Measurements from ENCODE around the gene PINK1. TPM values are rescaled to one million over a fixed set of nuclear protein-coding genes. Genes with fewer than 3 reads are reported as not detected.

The PINK1 gene
- 1.7 TPM for polyA plus RNA-seq (2012; ENCODE audit: missing spikeins)

- TF ChIP-seq POLR2AphosphoS5 (IDR thresholded peaks at IDR 0.05; ENCODE audit: low read depth, low read length) (no peak), TAF1 (IDR thresholded peaks at IDR 0.05; ENCODE audit: borderline replicate concordance, low read depth, low read length) (no peak), POLR2A (IDR thresholded peaks at IDR 0.05; ENCODE audit: low read depth, low read length) (no peak)
- DNase-seq (ENCODE audit: insufficient read length) = peak; percentile 76
- FAIRE-seq = peak; percentile 82
Observed at GRCh38 chr1:20633190-20634064, at the start of gene PINK1. TSS of gene PINK1 (plus strand) at chr1:20633458. CDS start at chr1:20633549, 91 bp downstream.

- TF ChIP-seq POLR2A (IDR thresholded peaks at IDR 0.05; ENCODE audit: low read depth, low read length) (no peak), TAF1 (IDR thresholded peaks at IDR 0.05; ENCODE audit: borderline replicate concordance, low read depth, low read length) (no peak)
- DNase-seq (ENCODE audit: insufficient read length) (no peak), FAIRE-seq (no peak)
Observed at GRCh38 chr1:20584890-20585289, 48.4 kb upstream of the PINK1 start.

GRCh38 chr1:20586953-20587660 is 46.2 kb upstream of the PINK1 start:
- TF ChIP-seq POLR2A (IDR thresholded peaks at IDR 0.05; ENCODE audit: low read depth, low read length) = no peak
- no peak for TF ChIP-seq POLR2AphosphoS5 (IDR thresholded peaks at IDR 0.05; ENCODE audit: low read depth, low read length)
- TF ChIP-seq TAF1 (IDR thresholded peaks at IDR 0.05; ENCODE audit: borderline replicate concordance, low read depth, low read length) = no peak
- no peak for DNase-seq (ENCODE audit: insufficient read length)
- no peak for FAIRE-seq

GRCh38 chr1:20587661-20588053 is 45.6 kb upstream of the PINK1 start:
- DNase-seq (ENCODE audit: insufficient read length) (no peak), FAIRE-seq (no peak)
- TF ChIP-seq POLR2A (IDR thresholded peaks at IDR 0.05; ENCODE audit: low read depth, low read length) = no peak
- no peak for TF ChIP-seq TAF1 (IDR thresholded peaks at IDR 0.05; ENCODE audit: borderline replicate concordance, low read depth, low read length)
- no peak for TF ChIP-seq POLR2AphosphoS5 (IDR thresholded peaks at IDR 0.05; ENCODE audit: low read depth, low read length)

- DNase-seq (ENCODE audit: insufficient read length) (no peak), FAIRE-seq (no peak)
- TF ChIP-seq POLR2AphosphoS5 (IDR thresholded peaks at IDR 0.05; ENCODE audit: low read depth, low read length) (no peak), TAF1 (IDR thresholded peaks at IDR 0.05; ENCODE audit: borderline replicate concordance, low read depth, low read length) (no peak), POLR2A (IDR thresholded peaks at IDR 0.05; ENCODE audit: low read depth, low read length) (no peak)
Observed at GRCh38 chr1:20588634-20589225, 44.5 kb upstream of the PINK1 start, which contains the start of gene CDA. TSS of gene CDA (plus strand) at chr1:20589097. CDS start at chr1:20589130, 33 bp downstream.

- DNase-seq (ENCODE audit: insufficient read length) (no peak), FAIRE-seq (no peak)
- TF ChIP-seq TAF1 (IDR thresholded peaks at IDR 0.05; ENCODE audit: borderline replicate concordance, low read depth, low read length) (no peak), POLR2A (IDR thresholded peaks at IDR 0.05; ENCODE audit: low read depth, low read length) (no peak), POLR2AphosphoS5 (IDR thresholded peaks at IDR 0.05; ENCODE audit: low read depth, low read length) (no peak)
Observed at GRCh38 chr1:20589331-20590278, 43.7 kb upstream of the PINK1 start.

GRCh38 chr1:20590306-20590777 is 42.9 kb upstream of the PINK1 start:
- TF ChIP-seq TAF1 (IDR thresholded peaks at IDR 0.05; ENCODE audit: borderline replicate concordance, low read depth, low read length) = no peak
- TF ChIP-seq POLR2AphosphoS5 (IDR thresholded peaks at IDR 0.05; ENCODE audit: low read depth, low read length) = no peak
- no peak for TF ChIP-seq POLR2A (IDR thresholded peaks at IDR 0.05; ENCODE audit: low read depth, low read length)
- no peak for DNase-seq (ENCODE audit: insufficient read length)
- FAIRE-seq = no peak

- no peak for DNase-seq (ENCODE audit: insufficient read length)
- no peak for FAIRE-seq
- no peak for TF ChIP-seq TAF1 (IDR thresholded peaks at IDR 0.05; ENCODE audit: borderline replicate concordance, low read depth, low read length)
- no peak for TF ChIP-seq POLR2AphosphoS5 (IDR thresholded peaks at IDR 0.05; ENCODE audit: low read depth, low read length)
- TF ChIP-seq POLR2A (IDR thresholded peaks at IDR 0.05; ENCODE audit: low read depth, low read length) = no peak
Observed at GRCh38 chr1:20593756-20594155, 39.5 kb upstream of the PINK1 start.

GRCh38 chr1:20594746-20595145 is 38.5 kb upstream of the PINK1 start:
- no peak for TF ChIP-seq POLR2AphosphoS5 (IDR thresholded peaks at IDR 0.05; ENCODE audit: low read depth, low read length)
- no peak for TF ChIP-seq TAF1 (IDR thresholded peaks at IDR 0.05; ENCODE audit: borderline replicate concordance, low read depth, low read length)
- TF ChIP-seq POLR2A (IDR thresholded peaks at IDR 0.05; ENCODE audit: low read depth, low read length) = no peak
- FAIRE-seq = no peak
- no peak for DNase-seq (ENCODE audit: insufficient read length)

- FAIRE-seq = no peak
- DNase-seq (ENCODE audit: insufficient read length) = no peak
- no peak for TF ChIP-seq TAF1 (IDR thresholded peaks at IDR 0.05; ENCODE audit: borderline replicate concordance, low read depth, low read length)
Observed at GRCh38 chr1:20596106-20596505, 37.2 kb upstream of the PINK1 start.
